GM11168 (cell line): ENCODE results near the gene WFS1.

ENCODE experiments used
- in situ Hi-C: fragments of 300-500 bp; cut with MboI; formaldehyde crosslinking; loops from one replicate; pipeline ENCODE4 v1.12.0; 2022; ENCODE audit warnings: low sequenced_read_pairs; ENCODE audit not compliant: unreplicated experiment

WFS1 gene

DNA sequence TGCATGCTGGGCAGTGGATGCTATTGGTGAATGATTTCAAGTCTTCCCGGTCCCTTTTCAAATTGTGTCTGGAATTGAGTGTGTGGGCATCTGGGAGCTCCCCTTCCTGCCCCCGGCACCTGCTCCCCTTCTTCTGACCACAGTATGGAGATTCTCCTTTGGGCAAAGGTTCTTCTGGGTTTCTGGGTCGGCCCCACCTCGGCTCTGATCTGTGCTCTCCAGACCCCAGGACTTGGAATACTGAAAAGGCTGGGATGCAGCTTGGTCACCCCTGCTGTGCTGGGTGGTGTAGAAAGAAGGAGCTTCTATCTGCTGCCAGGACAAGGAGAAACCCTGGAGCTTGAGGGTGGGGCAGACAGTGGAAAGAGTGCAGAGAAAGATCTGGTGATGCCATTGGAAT, 78.8 kb downstream of the WFS1 start:
- in situ Hi-C loops = no loop called here

DNA sequence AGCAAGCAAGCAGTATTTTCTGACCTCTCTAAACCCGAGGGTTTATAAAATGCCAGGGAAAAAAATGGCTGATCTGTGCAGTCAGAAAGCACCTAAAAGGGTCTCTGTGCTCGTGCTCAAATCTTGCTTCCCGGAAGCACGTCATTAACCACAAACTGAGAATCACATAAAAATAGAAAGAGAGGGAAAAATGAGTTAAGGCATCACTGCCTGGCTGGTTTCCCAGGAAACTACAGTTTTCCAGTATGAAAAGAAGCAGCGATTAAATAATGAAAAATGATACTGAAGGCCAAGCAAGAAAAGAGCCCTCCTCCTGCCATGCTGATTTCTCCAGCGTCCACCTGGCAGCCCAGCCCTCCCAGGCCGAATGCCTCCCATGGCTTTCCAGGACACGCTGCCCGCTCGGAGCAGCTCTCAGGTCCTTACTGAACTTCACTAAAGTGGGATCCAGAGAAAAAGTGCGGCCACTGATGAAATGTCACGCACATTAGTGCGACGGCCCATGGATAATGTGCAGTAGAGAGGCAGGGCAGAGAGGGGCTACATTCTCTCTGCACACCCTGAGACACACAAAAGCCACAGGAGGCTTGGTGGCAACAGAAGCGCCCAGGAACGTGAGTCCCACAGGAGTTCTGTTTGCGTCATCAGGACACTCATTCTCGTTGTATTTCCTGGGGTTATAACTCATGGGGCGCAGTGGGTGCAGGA, 80.4 kb downstream of the WFS1 start:
- in situ Hi-C loops = no loop called here

- in situ Hi-C loops = no loop called here
Measured at GRCh38 chr4:6350646-6351045, 81.0 kb downstream of the WFS1 start.

GRCh38 chr4:6351246-6352000, 81.8 kb downstream of the WFS1 start:
- in situ Hi-C loops = no loop called here

DNA sequence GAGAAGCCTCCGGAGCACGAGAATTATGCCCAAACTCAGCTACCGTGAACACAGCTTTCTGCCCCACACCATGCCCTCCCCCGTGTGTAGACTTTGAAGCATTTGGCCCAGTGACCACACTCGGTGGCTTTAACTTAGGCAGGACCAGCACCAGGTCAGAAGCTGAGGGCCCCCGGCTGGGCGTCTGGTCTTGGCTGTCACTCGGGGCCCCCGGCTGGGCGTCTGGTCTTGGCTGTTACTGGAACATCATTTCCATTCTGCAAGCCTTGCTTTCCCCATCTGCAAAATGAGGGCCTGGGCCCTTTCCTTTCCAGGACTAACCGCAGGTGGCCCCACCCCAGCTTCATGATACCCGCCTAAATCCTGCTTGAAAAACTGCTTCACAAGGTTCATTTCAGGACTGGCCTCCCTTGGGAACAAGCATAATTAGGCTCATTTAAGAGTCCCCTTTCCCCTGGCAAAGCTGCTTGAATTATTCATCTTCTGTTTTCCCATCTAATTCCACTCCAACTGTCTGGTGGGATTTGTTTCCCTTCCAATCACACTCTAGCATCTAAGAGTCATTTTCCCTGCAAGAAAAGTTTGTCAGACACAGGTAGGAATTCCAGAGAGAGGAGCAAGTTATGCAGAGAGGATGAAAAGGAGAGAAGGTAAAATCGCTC, 82.5 kb downstream of the WFS1 start:
- in situ Hi-C loops = no loop called here
